Measurements from ENCODE around the gene ALDH3B2. TPM values are rescaled to one million over a fixed set of nuclear protein-coding genes. Genes with fewer than 3 reads are reported as not detected.
A peak's percentile ranks its signal among the peaks of the same experiment; 100 is the strongest.

ALDH3B2 gene
- total RNA-seq, 1 donor from 2014 or later = 4.8 TPM

DNA sequence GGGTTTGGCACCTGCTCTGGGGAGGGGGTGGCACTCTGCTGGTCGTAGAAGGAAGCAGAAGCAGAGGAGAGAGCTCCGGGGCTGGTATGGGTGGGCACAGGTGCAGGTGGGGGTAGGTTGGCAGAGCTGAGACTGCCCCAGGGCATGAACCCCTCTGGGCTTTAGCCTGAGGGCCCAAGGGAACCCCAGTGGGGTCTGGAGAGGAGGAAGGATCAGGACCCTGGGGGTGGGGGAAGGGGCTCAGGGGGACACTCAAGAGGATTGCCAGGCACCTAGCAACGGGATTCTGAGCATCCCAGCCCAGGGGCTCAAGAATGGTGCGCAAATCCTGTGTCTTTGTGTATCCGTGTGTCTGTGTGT, 6.3 kb downstream of the ALDH3B2 start:
- no peaks in the 10 kb centered on the region for H3K36me3 Mint-ChIP-seq
- H3K27me3 Mint-ChIP-seq = no peaks in the 10 kb centered on the region
- no peak overlapping the region for H3K27ac Mint-ChIP-seq
- DNase-seq (ENCODE audit: extremely low spot score, unreplicated experiment) = no peak
- no peaks in the 10 kb centered on the region for H3K9me3 Mint-ChIP-seq
- no peak overlapping the region for H3K4me3 Mint-ChIP-seq
- H3K4me1 Mint-ChIP-seq (ENCODE audit: unreplicated experiment) = no peaks in the 10 kb centered on the region
- TF ChIP-seq, protein P1, sequence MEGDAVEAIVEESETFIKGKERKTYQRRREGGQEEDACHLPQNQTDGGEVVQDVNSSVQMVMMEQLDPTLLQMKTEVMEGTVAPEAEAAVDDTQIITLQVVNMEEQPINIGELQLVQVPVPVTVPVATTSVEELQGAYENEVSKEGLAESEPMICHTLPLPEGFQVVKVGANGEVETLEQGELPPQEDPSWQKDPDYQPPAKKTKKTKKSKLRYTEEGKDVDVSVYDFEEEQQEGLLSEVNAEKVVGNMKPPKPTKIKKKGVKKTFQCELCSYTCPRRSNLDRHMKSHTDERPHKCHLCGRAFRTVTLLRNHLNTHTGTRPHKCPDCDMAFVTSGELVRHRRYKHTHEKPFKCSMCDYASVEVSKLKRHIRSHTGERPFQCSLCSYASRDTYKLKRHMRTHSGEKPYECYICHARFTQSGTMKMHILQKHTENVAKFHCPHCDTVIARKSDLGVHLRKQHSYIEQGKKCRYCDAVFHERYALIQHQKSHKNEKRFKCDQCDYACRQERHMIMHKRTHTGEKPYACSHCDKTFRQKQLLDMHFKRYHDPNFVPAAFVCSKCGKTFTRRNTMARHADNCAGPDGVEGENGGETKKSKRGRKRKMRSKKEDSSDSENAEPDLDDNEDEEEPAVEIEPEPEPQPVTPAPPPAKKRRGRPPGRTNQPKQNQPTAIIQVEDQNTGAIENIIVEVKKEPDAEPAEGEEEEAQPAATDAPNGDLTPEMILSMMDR (conservative IDR thresholded peaks at IDR 0.05) = no peak

DNA sequence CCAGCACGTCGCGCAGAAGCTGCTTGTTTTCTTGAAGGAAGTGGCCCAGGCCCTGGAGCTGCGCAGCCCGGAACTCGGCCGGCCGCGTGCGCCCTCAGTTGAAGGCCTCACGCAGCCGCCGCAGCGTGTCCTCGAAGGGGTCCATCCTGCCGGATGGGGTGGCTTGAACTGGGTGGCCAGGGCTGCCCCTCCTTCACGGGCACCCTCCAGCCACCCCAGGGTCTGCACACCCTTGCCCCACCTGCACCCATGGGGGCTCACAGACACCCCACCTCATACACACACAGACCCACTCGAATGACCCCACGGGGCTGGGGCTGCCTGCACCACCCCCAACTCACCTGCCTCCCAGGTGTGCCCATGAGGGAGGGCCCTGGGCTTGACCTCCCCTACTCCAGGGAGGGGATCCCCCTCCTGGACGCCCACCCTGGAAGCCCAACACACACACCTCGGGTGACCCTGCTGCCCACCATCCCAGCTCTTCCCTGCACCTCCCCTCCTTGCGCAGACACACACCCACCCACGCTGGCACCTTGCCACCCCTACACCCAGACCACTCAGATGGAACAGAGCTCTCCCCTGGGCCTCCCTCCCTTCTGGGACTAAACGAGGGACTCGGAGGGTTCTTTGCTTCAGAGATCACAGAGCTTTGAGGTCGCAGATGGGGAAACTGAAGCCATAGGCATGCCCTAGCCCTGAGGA, 6.8 kb downstream of the ALDH3B2 start:
- H3K27ac Mint-ChIP-seq = no peak overlapping the region
- no peak overlapping the region for H3K4me3 Mint-ChIP-seq
- no peaks in the 10 kb centered on the region for H3K4me1 Mint-ChIP-seq (ENCODE audit: unreplicated experiment)
- no peaks in the 10 kb centered on the region for H3K36me3 Mint-ChIP-seq
- TF ChIP-seq, protein P1 (conservative IDR thresholded peaks at IDR 0.05) = no peak
- H3K9me3 Mint-ChIP-seq = no peaks in the 10 kb centered on the region
- DNase-seq (ENCODE audit: extremely low spot score, unreplicated experiment) = no peak
- H3K27me3 Mint-ChIP-seq = no peaks in the 10 kb centered on the region

GRCh38 chr11:67666676-67667489, 7.5 kb downstream of the ALDH3B2 start:
- no peaks in the 10 kb centered on the region for H3K27me3 Mint-ChIP-seq
- H3K27ac Mint-ChIP-seq = no peak overlapping the region
- H3K4me1 Mint-ChIP-seq (ENCODE audit: unreplicated experiment) = no peaks in the 10 kb centered on the region
- no peak for DNase-seq (ENCODE audit: extremely low spot score, unreplicated experiment)
- no peaks in the 10 kb centered on the region for H3K36me3 Mint-ChIP-seq
- no peaks in the 10 kb centered on the region for H3K9me3 Mint-ChIP-seq
- TF ChIP-seq, protein P1 (conservative IDR thresholded peaks at IDR 0.05) = no peak
- H3K4me3 Mint-ChIP-seq = no peak overlapping the region

DNA sequence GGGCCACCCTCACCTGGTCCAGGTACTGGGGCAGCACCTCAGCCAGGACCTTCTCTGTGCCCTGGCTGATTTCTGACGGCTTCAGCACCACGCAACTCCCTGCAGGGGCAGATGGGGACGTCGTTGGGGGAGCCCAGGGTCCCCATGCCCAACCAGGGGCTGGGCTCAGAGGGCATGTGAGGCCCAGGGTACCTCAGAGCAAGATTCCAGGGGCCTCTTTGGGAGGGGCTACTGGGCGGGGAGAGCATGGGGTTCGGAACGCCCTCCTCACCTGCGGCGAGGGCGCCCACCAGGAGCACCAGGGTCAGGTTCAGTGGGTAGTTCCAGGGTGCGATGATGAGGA, 8.1 kb downstream of the ALDH3B2 start:
- H3K27ac Mint-ChIP-seq = no peak overlapping the region
- no peaks in the 10 kb centered on the region for H3K9me3 Mint-ChIP-seq
- H3K27me3 Mint-ChIP-seq = no peaks in the 10 kb centered on the region
- H3K36me3 Mint-ChIP-seq = no peaks in the 10 kb centered on the region
- no peak overlapping the region for H3K4me3 Mint-ChIP-seq
- TF ChIP-seq, protein P1 (conservative IDR thresholded peaks at IDR 0.05) = no peak
- H3K4me1 Mint-ChIP-seq (ENCODE audit: unreplicated experiment) = no peaks in the 10 kb centered on the region
- peak; percentile 44 for DNase-seq (ENCODE audit: extremely low spot score, unreplicated experiment)

GRCh38 chr11:67665541-67666302, 8.7 kb downstream of the ALDH3B2 start:
- TF ChIP-seq, protein P1 (conservative IDR thresholded peaks at IDR 0.05) = peak; percentile 25
- no peak overlapping the region for H3K27ac Mint-ChIP-seq
- H3K4me3 Mint-ChIP-seq = no peak overlapping the region
- H3K27me3 Mint-ChIP-seq = no peaks in the 10 kb centered on the region
- no peaks in the 10 kb centered on the region for H3K9me3 Mint-ChIP-seq
- H3K4me1 Mint-ChIP-seq (ENCODE audit: unreplicated experiment) = no peaks in the 10 kb centered on the region
- no peaks in the 10 kb centered on the region for H3K36me3 Mint-ChIP-seq
- peak; percentile 61 for DNase-seq (ENCODE audit: extremely low spot score, unreplicated experiment)
